A673 (cell line): ENCODE results near the gene GAB2. TPM values are rescaled to one million over a fixed set of nuclear protein-coding genes. Genes with fewer than 3 reads are reported as not detected.

Experiments
- BruUV-seq: library from RNA; stranded (reverse); fragments of 400-500 nt; replicated peaks from 2 replicates; lab custom pipeline; 2021; lab: Mats Ljungman, UMichigan
- CTCF ChIA-PET: fragments of 300-600 bp; sonication (Branson Sonifier 250); formaldehyde crosslinking; loops from one replicate; lab custom pipeline; 2022; ENCODE audit warnings: antibody characterized with exemption; lab: Charles Lee
- POLR2A ChIA-PET: fragments of 300-600 bp; sonication (Branson Sonifier 250); formaldehyde crosslinking; loops from one replicate; lab custom pipeline; 2022; ENCODE audit warnings: antibody characterized with exemption; ENCODE audit not compliant: low non-redundant PET; lab: Charles Lee
- DNase-seq: peaks from one replicate; pipeline ENCODE4 v3.0.0-alpha.2; 2015; ENCODE audit warnings: low spot score
- H3K27ac ChIP-seq: fragments of 200-600 bp; sonication (generic); 2 replicates; pipeline ENCODE4 v1.5.1; 2016; ENCODE audit warnings: mixed run types, low read depth, mild to moderate bottlenecking, mixed read lengths, antibody characterized with exemption, low read length; ENCODE audit not compliant: poor library complexity, severe bottlenecking
- H3K27me3 ChIP-seq: fragments of 200-600 bp; sonication (generic); replicated peaks from 2 replicates; pipeline ENCODE4 v1.6.1; 2017; ENCODE audit warnings: mixed run types, low read depth, mild to moderate bottlenecking, mixed read lengths, antibody characterized with exemption, low read length; ENCODE audit not compliant: insufficient read depth, poor library complexity
- H3K36me3 ChIP-seq: fragments of 200-600 bp; sonication (generic); 2 replicates; pipeline ENCODE4 v1.6.1; 2016; ENCODE audit warnings: mixed run types, mild to moderate bottlenecking, mixed read lengths, antibody characterized with exemption, low read length; ENCODE audit not compliant: insufficient read depth, poor library complexity, severe bottlenecking
- H3K4me1 ChIP-seq: fragments of 200-600 bp; sonication (generic); 2 replicates; pipeline ENCODE4 v1.6.1; 2017; ENCODE audit warnings: mixed run types, mild to moderate bottlenecking, mixed read lengths, antibody characterized with exemption, low read length; ENCODE audit not compliant: insufficient read depth, poor library complexity, severe bottlenecking
- H3K4me3 ChIP-seq: fragments of 200-600 bp; sonication (generic); 2 replicates; pipeline ENCODE4 v1.5.1; 2016; ENCODE audit warnings: low read depth, mixed run types, mild to moderate bottlenecking, mixed read lengths, low read length; ENCODE audit not compliant: poor library complexity, severe bottlenecking
- H3K9me3 ChIP-seq: fragments of 200-600 bp; sonication (generic); 2 replicates; pipeline ENCODE4 v1.6.1; 2016; ENCODE audit warnings: mixed run types, low read depth, mild to moderate bottlenecking, mixed read lengths, antibody characterized with exemption, low read length; ENCODE audit not compliant: poor library complexity, severe bottlenecking
- CTCF ChIP-seq: fragments of 300-800, 200-600 bp; sonication (generic); conservative IDR thresholded peaks from 2 replicates; pipeline ENCODE4 v1.5.1; 2017; ENCODE audit warnings: low read depth, mild to moderate bottlenecking, antibody characterized with exemption, low read length, moderate library complexity, mixed read lengths
- EZH2 ChIP-seq: fragments of 200-600 bp; sonication (generic); IDR thresholded peaks from 2 replicates; pipeline ENCODE4 v1.6.1; 2017; ENCODE audit warnings: borderline replicate concordance, low read depth, mild to moderate bottlenecking, mixed read lengths, antibody characterized with exemption, low read length; ENCODE audit not compliant: poor library complexity, severe bottlenecking
- intact Hi-C: fragments of 100-400 bp; cut with micrococcal nuclease; formaldehyde crosslinking; loops from one replicate; pipeline ENCODE4 v1.10.0; 2022; ENCODE audit not compliant: unreplicated experiment
- total RNA-seq: library from RNA; stranded (reverse); gene quantifications from 2 replicates; pipeline ENCODE4 v1.2.3, GENCODE V29; 2021

The GAB2 gene
- total RNA-seq, 1 experiment from 2014 or later = 21.5 TPM

- Histone ChIP-seq H3K4me3 (no peak overlapping the region), H3K9me3 (no peaks in the 10 kb centered on the region), H3K4me1 (no peaks in the 10 kb centered on the region), H3K36me3 (no peaks in the 10 kb centered on the region), H3K27ac (no peak overlapping the region), H3K27me3 (no peaks in the 10 kb centered on the region)
- TF ChIP-seq EZH2 = no peak
- TF ChIP-seq CTCF = no peak
- ChIA-PET POLR2A (interaction anchor here (0.7 kb wide), 1 partner anchor 808 kb away, joined by 3 read pairs; no protein-coding TSS in a partner anchor), CTCF (no interaction called here)
- no TSS peak for BruUV-seq
- no peak for DNase-seq
- intact Hi-C loops = no loop called here
These were observed 250.7 kb downstream of the GAB2 start for GRCh38 chr11:78166855-78167469.

Other genes with a start within 250 kb of the GAB2 start
- gene KCTD21, start 229.2 kb downstream of the GAB2 start, total RNA-seq = 3.5 and 5.2 TPM in 2 replicates
- 4.8 and 6.7 TPM in 2 replicates for gene USP35, start 228.9 kb downstream of the GAB2 start, total RNA-seq
- gene NARS2, start 157.0 kb upstream of the GAB2 start, total RNA-seq = 40.2 and 46.7 TPM in 2 replicates